Fibroblast of skin of left quadriceps (primary cell): ENCODE data around the gene TPRA1.
"Not testable (repeated sequence)": the region's sequence is repeated elsewhere in the genome, so short reads cannot be mapped to it uniquely, and the experiment has no call there.

Experiments used
- DNase-seq, 2 experiments: peaks; one replicate each; pipeline ENCODE4 v3.0.0-alpha.2; 2013; ENCODE audit warnings: low read depth in 2 of 2

TPRA1 gene

DNA sequence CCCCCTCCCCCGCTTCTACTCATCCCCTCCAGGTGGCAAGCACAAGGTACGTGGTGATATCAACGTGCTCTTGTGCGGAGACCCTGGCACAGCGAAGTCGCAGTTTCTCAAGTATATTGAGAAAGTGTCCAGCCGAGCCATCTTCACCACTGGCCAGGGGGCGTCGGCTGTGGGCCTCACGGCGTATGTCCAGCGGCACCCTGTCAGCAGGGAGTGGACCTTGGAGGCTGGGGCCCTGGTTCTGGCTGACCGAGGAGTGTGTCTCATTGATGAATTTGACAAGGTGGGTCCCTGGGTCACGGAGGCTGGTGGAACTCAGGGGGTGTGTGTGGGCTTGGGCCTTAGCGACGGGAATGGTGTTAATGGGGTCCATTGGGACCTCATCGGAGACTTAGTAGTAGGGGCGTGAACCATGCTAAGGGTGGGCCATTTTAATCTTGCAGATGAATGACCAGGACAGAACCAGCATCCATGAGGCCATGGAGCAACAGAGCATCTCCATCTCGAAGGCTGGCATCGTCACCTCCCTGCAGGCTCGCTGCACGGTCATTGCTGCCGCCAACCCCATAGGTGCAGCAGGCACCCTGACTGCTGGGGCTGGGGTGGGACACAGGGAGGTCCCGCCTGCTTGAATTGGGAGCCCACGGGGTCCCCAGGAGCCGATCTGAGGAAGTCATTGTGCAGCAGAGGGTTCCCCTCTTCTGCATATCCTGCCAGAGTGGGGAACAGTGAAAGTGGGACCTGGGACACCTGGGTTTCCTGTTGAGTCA, 26.5 kb upstream of the TPRA1 start:
- no peak for DNase-seq

DNA sequence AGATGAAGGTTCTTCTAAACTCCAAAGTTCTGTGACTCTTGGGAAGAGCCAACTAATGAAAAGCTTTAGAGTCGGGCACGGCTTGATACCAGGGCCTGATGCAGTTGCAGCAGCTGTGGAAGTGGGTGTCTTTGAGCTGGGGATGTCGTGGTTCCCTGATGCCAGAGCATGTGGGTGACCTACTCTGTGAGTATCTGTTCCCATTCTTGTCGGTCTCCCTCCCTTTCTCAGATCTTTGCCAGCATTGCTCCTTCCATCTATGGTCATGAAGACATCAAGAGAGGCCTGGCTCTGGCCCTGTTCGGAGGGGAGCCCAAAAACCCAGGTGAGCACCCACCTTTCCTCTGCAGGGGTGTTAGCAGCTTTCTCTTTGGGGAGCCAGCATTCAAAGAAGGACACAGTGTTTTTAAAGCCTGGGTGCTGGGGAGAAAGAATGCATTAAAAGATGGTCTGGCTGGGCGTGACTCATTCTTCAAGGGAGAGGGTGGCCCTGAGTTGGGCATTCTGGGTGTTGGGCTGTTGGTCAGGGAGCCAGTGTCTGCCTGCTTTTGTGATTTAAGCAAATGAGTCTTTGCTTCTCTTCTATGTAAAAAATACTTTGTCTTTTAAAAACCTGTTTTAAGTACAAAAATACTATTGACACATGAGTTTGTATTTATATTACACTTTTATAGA, 25.2 kb upstream of the TPRA1 start:
- DNase-seq: no peak

DNA sequence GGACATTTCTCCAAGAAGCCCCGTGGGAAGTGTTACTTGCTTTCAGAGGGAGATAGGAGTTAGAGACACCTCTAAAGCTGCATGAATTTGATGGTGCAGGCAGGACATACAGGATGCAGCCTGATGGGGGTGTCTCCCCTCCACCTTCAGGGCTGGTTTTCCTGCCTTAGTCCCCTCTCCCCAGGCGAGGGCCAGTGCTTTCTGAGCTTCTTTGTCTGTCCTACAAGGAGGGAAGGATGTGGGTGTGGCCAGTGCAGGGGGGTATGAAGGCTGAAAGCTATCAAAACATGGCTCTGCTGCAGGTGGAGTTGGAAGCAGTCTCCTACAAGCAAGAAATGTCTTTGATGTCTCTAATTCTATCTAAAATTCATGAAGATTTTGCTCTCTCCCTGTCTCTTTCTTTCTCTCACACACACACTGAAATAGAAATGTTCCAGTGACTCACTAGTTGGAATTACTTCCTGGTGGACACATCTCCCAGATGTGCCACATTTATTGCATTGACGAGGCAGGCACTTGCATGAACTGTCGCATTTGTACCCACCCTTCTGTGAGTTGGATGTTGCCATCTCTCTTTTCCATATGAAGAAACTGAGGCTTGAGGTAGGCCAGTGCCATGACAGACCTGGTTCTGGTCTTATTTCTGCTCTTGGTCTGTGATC, 24.5 kb upstream of the TPRA1 start:
- DNase-seq: no peak

DNA sequence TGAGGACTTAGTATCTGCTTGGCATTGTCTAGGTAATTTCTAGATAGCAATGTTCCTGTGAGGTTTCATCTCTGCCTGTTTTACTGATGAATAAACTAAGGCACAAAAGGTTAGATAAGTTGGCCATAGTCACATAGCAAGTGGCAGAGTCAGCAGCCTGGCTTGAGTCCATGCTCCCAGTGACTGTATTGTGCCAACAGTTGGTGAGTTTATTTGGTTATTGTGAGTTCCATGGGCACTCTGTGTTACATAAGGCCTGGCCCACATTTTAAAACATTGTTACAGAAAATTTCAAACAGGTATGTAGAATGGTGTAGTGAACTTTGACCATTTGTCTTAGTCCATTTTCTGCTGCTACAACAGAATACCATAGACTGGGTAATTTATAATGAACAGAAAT, 22.9 kb upstream of the TPRA1 start:
- no peak for DNase-seq

DNA sequence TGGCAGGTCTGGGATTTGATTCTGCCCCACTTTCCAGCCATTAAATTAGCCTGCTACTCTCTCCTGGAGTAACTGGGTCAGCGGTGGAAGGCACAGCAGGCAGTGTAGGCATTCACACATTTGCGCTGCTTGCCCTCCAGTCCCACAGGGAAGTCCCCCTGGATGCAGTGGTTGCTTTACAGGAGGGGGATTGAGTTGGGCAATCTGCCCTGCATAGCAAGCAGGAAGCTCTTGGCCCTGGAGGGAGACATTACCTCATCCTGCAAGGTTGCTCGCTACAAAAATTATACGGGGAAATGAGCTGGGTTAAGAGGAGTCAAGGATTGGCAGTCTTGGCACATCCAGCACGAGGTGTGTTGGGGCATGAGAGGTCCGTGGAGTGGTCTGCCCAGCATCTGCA, 22.4 kb upstream of the TPRA1 start:
- DNase-seq: no peak

DNA sequence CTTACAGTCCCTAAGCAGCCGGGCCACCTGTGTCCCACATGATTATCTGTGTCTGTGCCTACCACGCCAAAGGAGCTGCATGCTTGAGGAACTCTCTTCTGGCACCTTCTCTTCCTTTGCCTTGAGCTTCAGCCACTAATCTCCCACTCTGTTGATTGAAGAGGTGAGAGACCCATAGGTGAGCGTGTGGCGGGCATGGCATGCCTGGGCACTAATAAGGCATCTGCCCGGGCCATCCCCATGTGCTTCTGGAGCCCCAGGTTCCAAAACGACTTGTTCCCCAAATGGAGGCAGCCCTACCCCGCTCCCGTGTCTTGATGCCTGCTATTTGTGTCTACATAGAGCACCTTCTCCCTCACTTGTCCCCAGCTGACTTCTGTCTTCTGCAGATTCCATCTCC, 20.7 kb upstream of the TPRA1 start:
- no peak for DNase-seq

DNA sequence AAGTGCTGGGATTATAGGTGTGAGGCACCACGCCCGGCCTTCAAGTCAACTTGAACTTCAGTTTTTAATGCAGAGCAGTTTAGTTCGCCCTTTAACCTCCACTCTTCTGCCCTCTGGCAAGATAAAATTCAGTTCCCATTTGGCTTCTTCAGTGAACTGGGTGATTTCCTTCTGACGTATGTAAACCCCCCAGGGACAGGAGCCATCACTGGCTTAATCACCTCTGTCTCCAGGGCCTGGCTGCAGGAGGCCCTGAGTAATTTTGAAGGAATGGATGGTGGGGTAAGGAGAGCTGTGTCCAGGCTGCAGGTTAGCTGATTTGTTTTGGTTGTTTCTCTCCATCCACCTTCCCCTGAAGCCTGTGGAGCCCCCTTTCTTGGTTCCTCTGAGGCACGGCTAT, 19.6 kb upstream of the TPRA1 start:
- no peak for DNase-seq

DNA sequence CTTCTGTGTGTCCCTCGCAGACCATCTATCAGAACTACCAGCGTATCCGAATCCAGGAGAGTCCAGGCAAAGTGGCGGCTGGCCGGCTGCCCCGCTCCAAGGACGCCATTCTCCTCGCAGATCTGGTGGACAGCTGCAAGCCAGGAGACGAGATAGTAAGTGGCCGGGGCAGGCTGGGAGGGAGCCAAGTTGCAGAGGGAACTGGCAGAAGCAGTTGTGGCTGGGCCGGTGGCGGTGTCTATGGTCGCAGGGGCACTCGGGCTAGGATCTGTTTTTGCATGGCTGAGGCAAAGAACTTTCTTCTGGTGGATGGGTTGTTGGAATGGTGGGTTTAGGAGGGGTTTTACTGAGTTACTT, 17.8 kb upstream of the TPRA1 start:
- no peak for DNase-seq

DNA sequence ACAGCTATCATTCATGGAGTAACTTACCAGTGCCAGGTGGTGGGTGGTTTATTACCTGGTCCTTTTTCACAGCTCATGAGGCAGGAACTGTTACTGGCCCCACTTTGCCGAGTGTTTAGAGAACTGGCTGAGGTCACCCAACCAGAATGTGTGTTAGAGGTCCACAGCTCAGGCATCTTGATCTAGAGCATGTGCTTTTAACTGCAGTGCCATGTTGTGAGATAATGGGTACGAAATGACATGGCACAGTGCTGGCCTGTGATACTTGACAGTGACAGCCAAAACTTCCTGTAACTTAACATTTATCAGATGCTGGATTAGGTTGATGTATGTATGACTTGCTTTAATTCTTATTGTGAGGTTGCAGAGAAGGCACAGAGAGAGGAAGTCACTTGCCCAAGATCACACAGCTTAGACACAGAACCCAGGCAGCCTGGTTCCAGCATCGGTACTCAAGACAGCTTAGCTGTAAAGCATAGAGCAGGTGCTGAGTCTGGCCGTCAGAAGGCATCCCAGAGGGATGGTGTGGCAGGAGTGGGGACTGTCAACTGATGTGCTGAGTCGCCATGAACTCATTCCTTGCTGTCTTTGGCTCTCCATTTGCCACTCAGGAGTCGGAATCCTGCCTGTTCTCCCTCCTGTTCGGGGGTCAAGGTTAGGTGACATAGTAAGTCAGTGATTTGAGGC, 17.3 kb upstream of the TPRA1 start:
- no peak for DNase-seq

DNA sequence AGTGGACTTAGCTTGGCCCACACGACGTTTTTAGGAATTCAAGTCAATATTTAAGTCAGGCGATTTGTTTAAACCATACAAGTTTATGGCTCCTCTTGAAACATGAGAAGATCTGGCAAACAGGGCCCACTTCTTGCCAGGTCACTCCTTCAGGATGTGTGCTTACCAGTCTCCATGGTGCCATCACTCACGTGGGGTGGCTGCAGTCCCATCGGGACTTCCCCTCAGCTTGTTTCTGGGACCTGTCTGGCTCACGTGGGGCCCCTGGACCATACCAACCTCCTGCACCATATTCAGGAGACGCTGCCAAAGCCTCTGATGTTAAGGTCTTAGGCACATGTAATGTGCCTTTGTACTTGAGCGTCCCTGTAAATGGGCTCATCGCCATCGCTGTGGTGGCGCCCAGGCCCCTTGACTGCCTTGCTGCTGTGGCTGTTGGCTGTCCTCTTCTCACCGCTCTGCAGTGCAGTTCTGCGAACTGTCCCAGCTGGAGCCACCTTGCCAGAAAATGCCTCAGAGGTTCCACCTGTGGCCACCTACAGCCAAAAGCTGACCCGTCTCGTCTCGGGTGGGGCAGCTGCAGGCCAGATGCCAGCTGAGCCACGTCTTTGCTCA, 16.6 kb upstream of the TPRA1 start:
- no peak for DNase-seq

DNA sequence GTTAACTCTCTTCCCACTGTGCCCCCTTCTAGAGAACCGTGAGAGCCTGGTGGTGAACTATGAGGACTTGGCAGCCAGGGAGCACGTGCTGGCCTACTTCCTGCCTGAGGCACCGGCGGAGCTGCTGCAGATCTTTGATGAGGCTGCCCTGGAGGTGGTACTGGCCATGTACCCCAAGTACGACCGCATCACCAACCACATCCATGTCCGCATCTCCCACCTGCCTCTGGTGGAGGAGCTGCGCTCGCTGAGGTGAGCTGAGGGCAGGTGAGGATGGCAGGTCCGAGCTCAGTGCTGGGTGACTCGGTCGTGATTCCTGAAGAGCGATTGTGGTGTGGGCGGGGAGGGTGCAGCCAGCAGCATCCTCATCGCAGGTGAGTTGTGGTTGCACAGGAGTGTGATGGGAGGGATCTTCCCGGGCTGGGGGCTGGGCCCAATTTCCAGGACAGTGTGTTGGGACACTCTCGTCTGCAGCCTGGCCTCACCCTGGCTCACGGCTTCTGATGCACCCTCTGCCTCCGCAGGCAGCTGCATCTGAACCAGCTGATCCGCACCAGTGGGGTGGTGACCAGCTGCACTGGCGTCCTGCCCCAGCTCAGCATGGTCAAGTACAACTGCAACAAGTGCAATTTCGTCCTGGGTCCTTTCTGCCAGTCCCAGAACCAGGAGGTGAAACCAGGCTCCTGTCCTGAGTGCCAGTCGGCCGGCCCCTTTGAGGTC, 15.7 kb upstream of the TPRA1 start:
- DNase-seq: no peak

DNA sequence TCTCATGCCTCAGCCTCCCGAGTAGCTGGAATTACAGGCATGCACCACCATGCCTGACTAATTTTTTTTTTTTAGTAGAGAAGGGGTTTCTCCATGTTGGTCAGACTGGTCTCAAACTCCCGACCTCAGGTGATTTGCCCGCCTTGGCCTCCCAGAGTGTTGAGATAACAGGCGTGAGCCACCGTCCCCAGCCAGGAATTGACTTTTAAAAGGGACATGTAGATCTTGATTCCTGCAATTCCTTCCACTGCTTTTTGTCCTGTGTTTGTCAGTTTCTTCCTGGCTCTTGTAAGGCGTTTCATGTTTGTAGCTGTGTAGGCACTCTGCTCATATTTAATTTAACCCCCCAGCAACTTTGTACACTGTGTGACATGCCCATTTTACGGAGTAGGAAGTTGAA, 15.0 kb upstream of the TPRA1 start:
- not testable (repeated sequence) for DNase-seq

DNA sequence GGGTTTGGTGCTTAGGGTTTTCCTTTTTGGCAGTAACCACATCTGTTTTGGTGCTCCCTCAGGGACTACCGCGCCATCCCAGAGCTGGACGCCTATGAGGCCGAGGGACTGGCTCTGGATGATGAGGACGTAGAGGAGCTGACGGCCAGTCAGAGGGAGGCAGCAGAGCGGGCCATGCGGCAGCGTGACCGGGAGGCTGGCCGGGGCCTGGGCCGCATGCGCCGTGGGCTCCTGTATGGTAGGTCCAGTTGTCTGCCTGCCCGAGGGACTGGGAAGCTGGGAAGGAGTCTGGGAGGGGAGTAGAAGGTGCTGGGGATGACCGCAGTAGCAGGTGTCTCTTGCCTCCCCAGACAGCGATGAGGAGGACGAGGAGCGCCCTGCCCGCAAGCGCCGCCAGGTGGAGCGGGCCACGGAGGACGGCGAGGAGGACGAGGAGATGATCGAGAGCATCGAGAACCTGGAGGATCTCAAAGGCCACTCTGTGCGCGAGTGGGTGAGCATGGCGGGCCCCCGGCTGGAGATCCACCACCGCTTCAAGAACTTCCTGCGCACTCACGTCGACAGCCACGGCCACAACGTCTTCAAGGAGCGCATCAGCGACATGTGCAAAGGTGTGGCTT, 14.1 kb upstream of the TPRA1 start:
- DNase-seq: no peak

DNA sequence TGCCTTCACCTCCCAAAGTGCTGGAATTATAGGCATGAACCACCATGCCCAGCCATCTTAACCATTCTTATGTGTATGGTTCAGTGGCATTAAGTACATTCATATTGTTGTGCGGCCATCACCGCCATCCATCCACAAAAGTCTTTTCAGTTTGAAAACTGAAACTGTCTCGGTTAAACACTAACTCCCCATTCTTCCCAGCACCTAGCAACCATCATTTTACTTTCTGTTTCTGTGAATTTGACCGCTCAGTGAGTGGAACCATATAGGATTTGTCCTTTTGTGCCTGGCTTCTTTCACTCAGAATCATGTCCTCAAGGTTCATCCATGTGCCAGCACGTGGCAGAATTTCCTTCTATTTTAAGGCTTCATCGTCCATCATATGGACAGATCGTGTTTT, 13.5 kb upstream of the TPRA1 start:
- DNase-seq: no peak

DNA sequence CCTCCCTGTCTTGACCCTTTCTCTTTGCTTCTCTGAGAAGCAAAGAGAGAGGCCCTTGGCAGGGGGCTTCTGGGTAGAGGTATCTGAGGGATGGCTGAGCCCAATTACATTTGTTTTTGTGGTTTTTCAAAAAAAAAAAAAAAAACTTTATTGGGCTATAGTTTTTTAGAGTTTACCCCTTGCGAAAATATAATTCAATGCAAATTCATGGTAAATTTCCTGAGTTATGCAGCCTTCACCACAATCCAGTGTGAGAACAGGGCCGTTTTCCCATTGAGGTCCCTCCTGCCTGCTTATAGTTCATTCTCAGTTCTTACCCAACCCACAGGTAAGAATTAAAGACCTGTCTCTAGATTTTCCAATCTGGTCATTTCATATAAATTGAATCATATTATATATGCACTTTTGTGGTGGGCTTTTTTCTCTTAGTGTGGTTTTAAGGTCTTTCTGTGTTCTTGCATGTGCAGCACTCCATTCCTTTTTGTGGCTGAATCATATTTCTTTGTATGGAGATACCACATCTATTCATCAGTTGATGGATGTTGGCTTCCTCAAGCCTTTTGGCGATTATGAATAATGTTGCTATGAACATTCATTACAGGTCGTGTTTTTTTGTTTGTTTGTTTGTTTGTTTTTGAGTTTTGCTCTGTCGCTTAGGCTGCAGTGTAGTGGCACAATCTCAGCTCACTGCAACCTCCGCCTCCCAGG, 10.4 kb upstream of the TPRA1 start:
- no peak for DNase-seq

DNA sequence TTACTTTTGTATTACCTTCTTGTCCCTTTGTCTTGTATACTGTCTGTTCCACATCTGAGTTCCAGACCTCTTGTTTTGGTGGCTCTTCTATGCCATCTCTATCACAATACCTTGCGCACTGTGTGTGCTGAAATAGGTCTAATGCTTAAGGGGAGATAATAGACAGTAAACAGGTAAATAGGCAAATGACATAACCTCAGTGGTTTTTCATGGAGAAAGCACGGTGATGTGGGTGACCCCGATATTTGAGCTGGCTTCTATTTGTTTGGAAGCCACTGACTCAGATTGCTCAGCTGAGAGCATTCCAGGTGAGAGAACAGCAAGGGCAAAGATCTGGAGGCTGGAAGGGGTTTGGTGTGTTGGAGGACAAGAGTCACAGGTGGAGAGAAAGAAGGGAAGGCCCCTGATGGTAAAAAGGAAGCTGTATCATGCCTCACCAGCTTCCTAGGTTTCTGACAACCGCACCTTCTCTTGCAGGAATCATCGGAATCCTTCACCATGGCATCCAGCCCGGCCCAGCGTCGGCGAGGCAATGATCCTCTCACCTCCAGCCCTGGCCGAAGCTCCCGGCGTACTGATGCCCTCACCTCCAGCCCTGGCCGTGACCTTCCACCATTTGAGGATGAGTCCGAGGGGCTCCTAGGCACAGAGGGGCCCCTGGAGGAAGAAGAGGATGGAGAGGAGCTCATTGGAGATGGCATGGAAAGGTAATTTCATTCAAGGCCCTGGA, 8.5 kb upstream of the TPRA1 start:
- no peak for DNase-seq

DNA sequence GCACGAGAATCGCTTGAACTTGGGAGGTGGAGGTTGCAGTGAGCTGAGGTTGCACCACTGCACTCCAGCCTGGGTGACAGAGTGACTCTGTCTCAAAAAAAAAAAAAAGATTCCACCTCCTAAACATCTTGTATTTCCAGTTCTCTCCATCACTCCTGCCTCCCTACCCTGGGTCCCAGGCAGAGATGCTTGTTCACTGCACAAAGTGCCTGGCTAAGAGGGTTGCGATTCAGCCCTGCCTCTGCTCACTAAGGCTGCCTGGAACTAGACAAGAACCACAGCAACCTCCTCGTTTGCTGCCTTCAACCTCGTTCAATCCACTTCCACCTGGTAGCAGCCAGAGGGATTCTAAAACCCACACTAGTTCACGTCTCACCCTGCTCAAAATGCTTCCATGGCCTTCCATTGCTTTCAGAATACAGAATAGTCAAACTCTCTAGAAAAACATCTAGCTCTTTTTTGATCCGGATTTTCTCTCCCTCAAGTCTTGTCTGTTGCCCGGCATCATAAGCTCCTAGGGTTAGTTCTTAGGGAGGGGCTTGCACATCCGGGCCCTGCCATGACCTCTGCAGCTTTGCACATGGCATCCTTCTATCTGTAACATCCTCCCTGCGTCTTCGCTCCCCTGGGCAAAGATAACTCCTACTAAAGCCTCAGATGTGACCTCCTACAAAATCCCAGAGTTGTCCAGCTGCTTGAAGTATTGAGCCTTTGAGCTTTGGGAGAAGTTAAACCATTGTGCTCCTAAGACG, 6.7 kb upstream of the TPRA1 start:
- no peak for DNase-seq

DNA sequence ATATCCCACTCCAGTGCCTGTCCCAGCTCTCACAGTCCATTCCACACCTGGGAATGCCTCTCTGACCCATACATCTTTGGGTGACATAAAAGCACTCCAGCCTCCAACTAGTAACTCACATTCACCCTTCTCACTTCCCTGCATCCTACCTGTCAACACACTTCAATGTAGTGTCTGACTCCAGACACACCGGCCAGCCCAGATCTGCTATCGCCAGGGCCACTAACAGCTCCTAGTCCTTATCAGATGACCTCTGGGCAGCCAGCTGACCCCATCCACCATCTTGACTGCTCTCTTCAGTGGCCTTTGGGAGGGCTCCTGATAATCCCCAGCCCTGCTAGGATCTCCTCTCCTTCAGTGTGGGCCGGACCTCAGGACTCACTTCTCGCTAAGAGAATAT, 4.8 kb upstream of the TPRA1 start:
- DNase-seq: no peak

DNA sequence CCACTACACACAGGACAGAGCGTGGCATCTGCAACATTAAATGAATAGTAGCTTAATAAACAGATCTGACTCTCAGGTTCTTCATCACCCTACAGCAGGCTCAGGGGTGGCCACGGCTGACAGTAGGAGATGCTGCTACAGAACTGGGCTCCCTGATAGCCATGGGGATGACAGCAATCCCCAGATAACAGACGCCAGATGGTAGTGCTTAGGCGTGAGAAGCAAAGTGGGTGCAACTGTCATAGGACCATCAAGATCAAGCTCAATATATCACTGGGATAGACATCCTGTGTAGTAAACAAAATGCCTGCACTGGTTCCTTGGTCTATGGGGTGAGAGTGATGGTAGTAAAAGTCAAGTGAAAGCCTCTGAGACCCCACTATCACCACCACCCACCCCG, 2.6 kb upstream of the TPRA1 start:
- DNase-seq: no peak
